MM.1S (cell line): ENCODE data around the gene LITAFD.

Experiments
- CTCF ChIP-seq: fragments of 300-600 bp; sonication (generic); IDR thresholded peaks from 2 replicates; pipeline ENCODE4 v1.5.1; 2016; ENCODE audit warnings: antibody characterized with exemption, low read length, mixed read lengths
- EZH2 ChIP-seq: fragments of 300-600 bp; sonication (generic); optimal IDR thresholded peaks from 2 replicates; pipeline ENCODE3; 2017; ENCODE audit warnings: low read depth, mild to moderate bottlenecking, antibody characterized with exemption, low read length, mixed read lengths
- EZH2phosphoT487 ChIP-seq: fragments of 300-600 bp; sonication (generic); IDR thresholded peaks from 2 replicates; pipeline ENCODE4 v1.6.1; 2018; ENCODE audit warnings: antibody characterized with exemption, low read length

GRCh38 chr16:8903004-8903403, 20.9 kb downstream of the LITAFD start:
- TF ChIP-seq EZH2: no peak
- TF ChIP-seq CTCF: no peak
- no peak for TF ChIP-seq EZH2phosphoT487
